AG04449 (cell line): ENCODE results near the gene BEND6.

Experiments
- CTCF ChIA-PET: fragments of 350-600 bp; formaldehyde crosslinking; extraction: SDS; loops from one replicate; lab custom pipeline; 2021; ENCODE audit warnings: antibody characterized with exemption; lab: Yijun Ruan, JAX
- POLR2A ChIA-PET: fragments of 400-600, 350-600 bp; formaldehyde crosslinking; extraction: SDS; loops from one replicate; lab custom pipeline; 2020; ENCODE audit warnings: antibody characterized with exemption, inconsistent platforms; lab: Yijun Ruan, JAX
- DNase-seq: peaks from one replicate; pipeline ENCODE4 v3.0.0-alpha.2; 2010; ENCODE audit warnings: low read depth, low spot score
- H3K4me3 ChIP-seq: 2 replicates; pipeline ENCODE4 v1.5.1; 2011; ENCODE audit warnings: low read depth, mild to moderate bottlenecking, control low read depth, low read length
- CTCF ChIP-seq: IDR thresholded peaks from one replicate; pipeline ENCODE4 v1.5.1; 2011; ENCODE audit warnings: mild to moderate bottlenecking, moderate library complexity, low read length, control low read depth, inconsistent platforms; ENCODE audit not compliant: insufficient read depth; ENCODE audit errors: missing control alignments

BEND6 gene

GRCh38 chr6:56954403-56955170 lies at the start of gene BEND6:
Gene BEND6 (plus strand): TSS chr6:56955107. CDS start chr6:56981811, 26,704 bp downstream.
- ChIA-PET CTCF (interaction anchor here (0.6 to 8.8 kb wide), 25 partner anchors 9 to 369 kb away, joined by 3 to 123 read pairs (median 5); partner anchors contain the start of gene PRIM2), POLR2A (interaction anchor here (1.0 to 1.8 kb wide), 3 partner anchors 50 to 351 kb away, joined by 3 to 5 read pairs (median 4); no protein-coding TSS in a partner anchor)
- no peak for TF ChIP-seq CTCF
- DNase-seq, result no peak
- H3K4me3 ChIP-seq, result peak within 1 kb of the TSS; percentile 88

- no peak for TF ChIP-seq CTCF
- DNase-seq, result no peak
- H3K4me3 ChIP-seq, result no peak overlapping the region
- ChIA-PET CTCF (interaction anchor here (1.0 to 8.6 kb wide), 18 partner anchors 7 to 415 kb away, joined by 3 to 162 read pairs (median 8); partner anchors contain the start of genes BEND6 and PRIM2), POLR2A (no interaction called here)
Observed at GRCh38 chr6:56905378-56905777, 49.5 kb upstream of the BEND6 start.

GRCh38 chr6:56906752-56907151 lies 48.2 kb upstream of the BEND6 start:
- DNase-seq, result no peak
- POLR2A ChIA-PET, result no interaction called here
- CTCF ChIA-PET, result interaction anchor here (1.1 to 8.6 kb wide), 5 partner anchors 16 to 416 kb away, joined by 3 to 123 read pairs (median 5); partner anchors contain the start of gene BEND6
- TF ChIP-seq CTCF, result no peak
- H3K4me3 ChIP-seq, result no peak overlapping the region

- no peak for DNase-seq
- CTCF ChIA-PET, result interaction anchor here (1.2 to 8.6 kb wide), 3 partner anchors 45 to 111 kb away, joined by 3 to 123 read pairs (median 15); partner anchors contain the start of gene BEND6
- no peak for TF ChIP-seq CTCF
- POLR2A ChIA-PET, result interaction anchor here (0.7 kb wide), 1 partner anchor 119 kb away, joined by 4 read pairs; no protein-coding TSS in a partner anchor
- H3K4me3 ChIP-seq, result no peak overlapping the region
Observed at GRCh38 chr6:56909115-56909907, 45.6 kb upstream of the BEND6 start.

- H3K4me3 ChIP-seq, result no peak overlapping the region
- ChIA-PET POLR2A (interaction anchor here (1.1 kb wide), 1 partner anchor 9 kb away, joined by 3 read pairs; no protein-coding TSS in a partner anchor), CTCF (interaction anchor here (0.9 to 5.0 kb wide), 6 partner anchors 9 to 405 kb away, joined by 3 to 72 read pairs (median 4); no protein-coding TSS in a partner anchor)
- TF ChIP-seq CTCF, result no peak
- peak; percentile 31 for DNase-seq
Observed at GRCh38 chr6:56911847-56912246, 43.1 kb upstream of the BEND6 start.
